Activated CD4-positive, alpha-beta memory T cell treated with anti-CD3 and anti-CD28 coated beads for 36 hours (primary cell): ENCODE results near the gene TANGO2. TPM values are rescaled to one million over a fixed set of nuclear protein-coding genes. Genes with fewer than 3 reads are reported as not detected.

Experiments used
- CTCF ChIA-PET: fragments of 350-600 bp; sonication (Branson Sonifier 250); formaldehyde crosslinking; loops from one replicate; lab custom pipeline; 2021; ENCODE audit warnings: antibody characterized with exemption, inconsistent platforms; lab: Charles Lee
- POLR2A ChIA-PET: fragments of 350-600 bp; sonication (Branson Sonifier 250); formaldehyde crosslinking; loops from one replicate; lab custom pipeline; 2021; ENCODE audit warnings: antibody characterized with exemption; lab: Charles Lee
- DNase-seq: peaks from one replicate; pipeline ENCODE4 v3.0.0-alpha.2; 2020
- H3K27ac Mint-ChIP-seq: one replicate; pipeline ENCODE4 v1.8.0; 2021; ENCODE audit warnings: mixed read lengths
- H3K27me3 Mint-ChIP-seq: one replicate; pipeline ENCODE4 v1.8.0; 2021; ENCODE audit warnings: mixed read lengths
- H3K36me3 Mint-ChIP-seq: one replicate; pipeline ENCODE4 v1.8.0; 2021; ENCODE audit warnings: mixed read lengths
- H3K4me1 Mint-ChIP-seq: one replicate; pipeline ENCODE4 v1.8.0; 2021; ENCODE audit warnings: low read depth, mixed read lengths
- H3K4me3 Mint-ChIP-seq: one replicate; pipeline ENCODE4 v1.8.0; 2021; ENCODE audit warnings: mild to moderate bottlenecking, mixed read lengths
- H3K9me3 Mint-ChIP-seq: one replicate; pipeline ENCODE4 v1.8.0; 2021; ENCODE audit warnings: mixed read lengths
- intact Hi-C: fragments of 100-400 bp; cut with micrococcal nuclease; formaldehyde crosslinking; loops from one replicate; pipeline ENCODE4 v1.15.1; 2023
- total RNA-seq, 2 experiments: library from RNA; stranded (reverse); gene quantifications; one replicate each; pipeline ENCODE4 v1.2.3, GENCODE V29; 2021

Gene TANGO2
- total RNA-seq, 2 experiments from 2014 or later = 20.7 to 23.6 TPM

DNA sequence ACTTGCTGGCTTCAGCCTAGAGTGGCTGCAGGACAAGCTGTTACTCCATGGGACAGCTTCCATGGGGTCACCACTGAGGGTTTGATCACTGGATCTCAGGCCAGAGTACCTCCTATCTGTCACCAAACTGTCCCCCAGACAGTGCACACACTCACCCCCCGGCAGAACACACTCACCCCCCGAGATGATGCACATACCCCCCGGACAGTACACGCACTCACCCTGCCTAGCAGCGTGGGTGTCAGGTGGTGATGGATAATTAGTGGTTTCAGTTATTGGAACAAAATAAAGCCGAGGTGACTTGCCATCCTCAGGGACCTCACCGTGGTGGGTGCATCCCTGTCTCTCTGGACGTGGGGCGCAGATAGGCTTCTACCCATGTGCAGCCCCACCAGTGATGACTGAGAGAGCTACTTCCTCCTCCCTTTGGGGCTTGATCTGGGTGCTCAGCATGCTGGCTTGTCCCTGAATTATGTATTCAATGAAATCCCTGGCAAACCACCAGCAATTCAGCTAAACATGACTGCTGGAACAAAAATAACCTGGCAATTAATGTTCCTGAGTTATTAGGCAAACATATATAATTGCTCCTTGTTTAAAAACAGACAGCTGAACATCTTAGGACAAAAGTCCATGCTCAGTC, 18.9 kb downstream of the TANGO2 start:
- no peaks in the 10 kb centered on the region for H3K27me3 Mint-ChIP-seq
- no peak overlapping the region for H3K4me3 Mint-ChIP-seq
- DNase-seq = no peak
- POLR2A ChIA-PET = no interaction called here
- H3K36me3 Mint-ChIP-seq = peaks cover 26% of the 10 kb centered on the region
- peaks cover 19% of the 10 kb centered on the region for H3K4me1 Mint-ChIP-seq
- intact Hi-C loops = loop anchor here (5.0 kb wide), 1 partner anchor 32 kb away; no protein-coding TSS in a partner anchor
- CTCF ChIA-PET = no interaction called here
- no peak overlapping the region for H3K27ac Mint-ChIP-seq
- no peaks in the 10 kb centered on the region for H3K9me3 Mint-ChIP-seq

DNA sequence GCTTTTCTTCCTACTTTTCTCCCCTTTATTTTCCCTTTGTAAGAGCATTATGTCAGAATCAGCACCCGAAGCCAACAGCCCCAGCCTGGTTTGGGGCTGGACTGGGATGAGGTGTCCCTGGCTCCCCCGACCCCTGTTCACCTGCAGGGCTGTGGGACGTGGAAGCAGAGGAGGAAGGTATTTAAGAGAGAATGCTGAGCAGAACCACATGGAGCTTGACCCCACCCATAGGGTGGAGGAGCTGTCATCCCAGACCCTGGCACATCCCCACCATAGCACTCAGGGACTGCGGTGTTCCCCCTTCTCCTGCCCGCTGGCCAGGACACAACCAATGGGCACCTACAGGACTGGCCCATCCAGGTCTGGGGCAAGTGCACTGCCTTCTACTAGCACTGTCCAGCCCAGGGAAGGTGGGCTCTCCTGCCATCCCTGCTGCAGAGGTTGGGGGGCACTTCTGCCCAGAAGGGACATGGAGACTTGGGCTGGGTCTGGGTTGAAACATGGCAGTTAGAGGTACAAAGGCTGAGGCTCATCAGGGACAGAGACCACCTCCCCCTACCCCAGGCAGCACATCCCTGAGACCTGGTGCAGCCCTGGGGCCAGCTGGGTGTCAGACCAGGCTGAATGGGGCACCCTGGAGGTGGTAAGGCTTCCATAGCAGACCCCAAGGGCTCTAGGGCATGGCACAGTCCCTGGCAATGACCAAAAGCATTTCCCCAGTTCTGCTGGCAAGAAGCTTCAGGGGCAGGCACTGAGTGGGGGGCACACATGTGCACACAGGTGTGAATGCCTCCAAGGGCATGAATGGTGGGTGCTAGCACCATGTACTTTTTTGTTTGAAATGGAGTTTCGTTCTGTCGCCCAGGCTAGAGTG, 19.7 kb downstream of the TANGO2 start:
- no peak for DNase-seq
- Mint-ChIP-seq H3K4me3 (no peak overlapping the region), H3K36me3 (peaks cover 27% of the 10 kb centered on the region), H3K27ac (no peak overlapping the region), H3K27me3 (no peaks in the 10 kb centered on the region), H3K4me1 (peaks cover 19% of the 10 kb centered on the region), H3K9me3 (no peaks in the 10 kb centered on the region)
- POLR2A ChIA-PET = no interaction called here
- intact Hi-C loops = no loop called here
- CTCF ChIA-PET = no interaction called here

DNA sequence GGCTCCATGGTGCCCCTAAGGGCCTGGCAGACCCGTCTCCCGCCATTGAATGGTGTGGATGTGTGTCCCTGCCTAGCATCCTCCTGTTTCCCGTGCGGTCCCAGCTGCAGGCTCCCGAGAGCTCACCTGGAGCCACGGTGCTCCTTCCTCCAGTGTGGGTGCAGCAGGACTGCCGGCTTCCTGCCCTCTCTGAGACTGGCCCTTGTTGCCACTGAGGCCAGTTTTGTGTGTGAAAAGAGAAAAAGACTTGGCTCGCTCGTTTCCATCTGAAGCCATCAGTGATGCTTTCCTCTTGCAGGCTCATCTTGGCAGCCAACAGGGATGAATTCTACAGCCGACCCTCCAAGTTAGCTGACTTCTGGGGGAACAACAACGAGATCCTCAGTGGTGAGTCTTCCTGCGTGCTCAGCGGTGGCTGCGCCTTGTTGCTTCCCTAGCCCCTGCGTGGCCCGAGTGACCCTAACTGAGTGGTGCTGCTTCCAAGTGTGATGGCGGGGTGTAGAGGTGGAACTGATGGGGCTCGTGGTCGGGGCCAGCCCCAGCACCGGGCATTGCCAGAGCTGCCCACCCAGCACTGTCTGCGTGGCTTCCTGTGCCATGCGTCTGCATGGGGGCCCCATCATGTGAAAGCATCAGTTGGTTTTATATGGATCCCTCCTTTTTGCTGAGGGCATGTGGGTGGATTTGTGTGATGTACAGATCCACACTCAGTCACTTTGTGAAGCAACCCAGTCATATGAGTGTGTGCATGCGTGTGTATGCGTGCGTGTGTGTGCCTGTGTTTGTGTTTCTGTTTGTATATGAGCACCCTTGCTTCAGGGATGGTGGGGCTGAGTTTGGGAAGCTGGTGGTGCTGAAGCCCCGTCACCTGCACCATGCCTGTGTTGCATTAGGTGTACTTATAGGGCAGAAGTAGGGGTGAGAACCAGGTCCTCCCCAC, 22.4 kb downstream of the TANGO2 start:
- DNase-seq = no peak
- Mint-ChIP-seq H3K4me1 (peaks cover 4% of the 10 kb centered on the region), H3K27me3 (no peaks in the 10 kb centered on the region), H3K4me3 (no peak overlapping the region), H3K27ac (no peak overlapping the region), H3K36me3 (peaks cover 32% of the 10 kb centered on the region), H3K9me3 (peaks cover 12% of the 10 kb centered on the region)
- POLR2A ChIA-PET = no interaction called here
- CTCF ChIA-PET = no interaction called here
- intact Hi-C loops = no loop called here

DNA sequence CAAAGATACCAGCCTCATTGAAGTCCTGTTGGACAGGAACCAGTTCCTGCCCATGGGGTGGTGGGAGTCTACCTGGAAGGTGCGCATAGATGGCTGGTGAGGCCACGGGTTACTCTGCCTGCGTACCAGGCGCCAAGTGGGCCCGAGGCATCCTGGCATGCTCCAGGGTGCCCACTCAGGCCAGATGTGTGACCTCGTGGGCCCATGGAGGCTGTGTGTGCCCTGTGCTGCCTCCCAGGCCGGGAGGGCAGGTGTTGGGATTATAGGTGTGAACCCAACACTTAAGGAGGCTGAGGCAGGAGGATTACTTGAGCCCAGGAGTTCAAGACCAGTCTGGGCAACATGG, 23.1 kb downstream of the TANGO2 start:
- Mint-ChIP-seq H3K4me3 (no peak overlapping the region), H3K9me3 (peaks cover 17% of the 10 kb centered on the region), H3K4me1 (peaks cover 7% of the 10 kb centered on the region), H3K36me3 (peaks cover 38% of the 10 kb centered on the region), H3K27me3 (no peaks in the 10 kb centered on the region), H3K27ac (no peak overlapping the region)
- intact Hi-C loops = no loop called here
- ChIA-PET POLR2A (no interaction called here), CTCF (no interaction called here)
- DNase-seq = no peak

DNA sequence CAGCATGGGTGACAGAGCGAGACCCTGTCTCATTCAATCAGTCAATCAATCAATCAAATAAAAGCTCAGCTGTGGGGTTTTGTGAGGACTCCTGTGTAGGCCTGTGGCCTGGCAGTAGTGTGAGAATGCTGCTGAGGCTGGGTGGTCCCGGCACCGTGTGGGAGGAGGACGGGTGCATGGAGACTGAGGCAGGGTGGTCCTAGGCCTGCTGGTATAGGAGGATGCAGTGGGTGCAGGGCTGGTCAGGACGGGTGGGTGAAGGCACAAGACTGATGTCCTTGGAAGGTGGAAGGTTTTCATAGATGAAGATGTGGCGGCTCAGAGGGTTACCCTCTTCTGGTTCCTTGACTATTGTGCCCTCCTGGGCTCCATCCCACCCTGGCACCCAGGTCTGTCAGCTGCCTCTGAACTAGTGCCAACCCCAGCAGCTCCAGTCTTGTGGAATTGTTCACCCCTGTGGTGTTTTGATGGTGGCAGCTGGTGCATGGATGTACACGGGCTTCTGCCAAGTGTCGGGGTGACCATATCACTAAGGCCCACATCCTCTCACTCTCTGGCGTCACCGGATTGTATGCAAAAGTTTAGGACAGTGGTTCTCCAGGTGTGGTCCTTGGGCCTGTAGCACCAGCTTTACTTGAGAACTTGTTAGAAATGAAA, 23.7 kb downstream of the TANGO2 start:
- Mint-ChIP-seq H3K27me3 (no peaks in the 10 kb centered on the region), H3K4me3 (no peak overlapping the region), H3K36me3 (peaks cover 40% of the 10 kb centered on the region), H3K4me1 (peaks cover 9% of the 10 kb centered on the region), H3K9me3 (peaks cover 19% of the 10 kb centered on the region), H3K27ac (no peak overlapping the region)
- intact Hi-C loops = no loop called here
- CTCF ChIA-PET = interaction anchor here (0.9 kb wide), 1 partner anchor 31 kb away, joined by 3 read pairs; no protein-coding TSS in a partner anchor
- DNase-seq = no peak
- POLR2A ChIA-PET = no interaction called here

DNA sequence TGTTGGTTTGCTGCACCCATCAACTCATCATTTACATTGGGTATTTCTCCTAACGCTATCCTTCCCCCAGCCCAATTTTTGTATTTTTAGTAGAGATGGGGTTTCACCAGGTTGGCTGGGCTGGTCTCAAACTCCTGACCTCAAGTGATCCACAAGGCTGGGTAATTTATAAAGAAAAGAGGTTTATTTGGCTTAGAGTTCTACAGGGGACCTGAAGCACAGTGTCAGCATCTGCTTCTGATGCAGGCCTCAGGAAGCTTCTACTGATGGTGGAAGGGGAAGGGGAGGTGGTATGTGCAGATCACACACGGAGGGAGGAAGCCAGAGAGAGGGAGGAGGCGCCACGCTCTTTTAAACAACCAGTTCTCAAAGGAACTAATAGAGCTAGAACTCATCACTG, 25.8 kb downstream of the TANGO2 start:
- peaks cover 39% of the 10 kb centered on the region for H3K36me3 Mint-ChIP-seq
- intact Hi-C loops = no loop called here

DNA sequence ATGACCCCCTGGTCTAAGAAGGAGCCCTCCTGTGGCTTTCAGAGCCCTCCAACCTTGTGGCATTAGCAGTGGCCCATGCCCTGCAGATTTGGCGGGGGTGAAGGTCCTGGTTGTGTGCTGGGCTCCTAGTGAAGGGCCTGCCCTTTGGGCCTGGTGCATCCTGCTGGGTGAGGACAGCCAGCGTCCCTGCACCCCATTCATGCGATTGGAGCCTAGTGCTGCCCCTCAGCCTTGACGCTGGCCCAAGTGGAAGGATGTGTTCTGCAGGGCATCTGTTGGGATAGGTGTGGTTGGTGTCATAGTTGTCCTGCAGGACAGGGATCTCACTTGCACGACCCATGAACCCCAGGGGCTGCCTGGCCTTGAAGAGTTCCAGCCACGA, 31.0 kb downstream of the TANGO2 start:
- peaks cover 9% of the 10 kb centered on the region for H3K4me1 Mint-ChIP-seq
- no peak overlapping the region for H3K27ac Mint-ChIP-seq
- H3K9me3 Mint-ChIP-seq = peaks cover 16% of the 10 kb centered on the region
- no peak overlapping the region for H3K4me3 Mint-ChIP-seq
- ChIA-PET CTCF (no interaction called here), POLR2A (no interaction called here)
- intact Hi-C loops = no loop called here
- no peaks in the 10 kb centered on the region for H3K27me3 Mint-ChIP-seq
- DNase-seq = no peak
- H3K36me3 Mint-ChIP-seq = peaks cover 31% of the 10 kb centered on the region

More for the DNA sequence above, 25.8 kb downstream of the TANGO2 start:
- Mint-ChIP-seq H3K27ac (no peak overlapping the region), H3K4me1 (peaks cover 9% of the 10 kb centered on the region), H3K9me3 (peaks cover 19% of the 10 kb centered on the region), H3K27me3 (no peaks in the 10 kb centered on the region), H3K4me3 (no peak overlapping the region)
- ChIA-PET POLR2A (no interaction called here), CTCF (interaction anchor here (1.2 kb wide), 1 partner anchor 317 kb away, joined by 3 read pairs; no protein-coding TSS in a partner anchor)
- DNase-seq = no peak

DNA sequence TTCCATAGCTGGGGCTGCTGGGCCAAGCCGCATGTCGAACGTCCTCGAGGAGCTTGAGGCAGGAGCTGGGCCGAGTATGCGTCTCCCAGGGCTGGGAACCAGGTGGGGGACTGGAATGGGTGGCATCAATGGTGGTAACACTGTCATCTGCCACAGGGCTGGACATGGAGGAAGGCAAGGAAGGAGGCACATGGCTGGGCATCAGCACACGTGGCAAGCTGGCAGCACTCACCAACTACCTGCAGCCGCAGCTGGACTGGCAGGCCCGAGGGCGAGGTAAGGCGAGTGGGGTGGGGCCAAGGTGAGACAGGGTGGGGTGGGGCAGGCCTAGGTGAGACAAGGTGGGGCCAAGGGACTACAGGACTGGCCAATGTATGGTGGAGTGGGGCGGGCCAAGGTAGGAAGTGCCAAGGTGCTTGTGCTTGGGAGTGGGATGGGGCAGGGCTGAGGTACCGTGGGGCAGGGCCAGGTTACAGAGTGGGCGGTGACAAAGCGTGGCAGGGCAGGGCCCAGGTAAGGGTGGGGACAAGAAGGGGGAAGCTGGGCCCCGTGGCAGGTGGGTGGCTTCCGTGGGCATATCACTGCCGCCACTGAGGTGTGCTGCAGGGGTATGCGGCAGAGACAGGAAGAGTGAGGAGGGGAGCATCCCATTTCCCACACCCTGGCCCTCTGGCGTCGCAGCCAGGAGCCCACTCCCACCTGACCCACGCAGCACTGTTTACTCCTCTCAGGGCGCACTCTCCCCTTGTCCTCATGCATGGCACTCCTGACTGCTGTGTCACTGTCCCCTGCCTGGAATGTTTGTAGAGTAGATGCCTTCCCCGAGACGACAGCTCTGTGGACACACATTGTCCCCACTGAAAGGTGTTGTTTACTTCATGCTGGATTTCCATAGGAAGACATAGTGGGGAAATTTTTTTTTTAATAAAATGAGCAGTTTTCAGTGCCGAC, 31.7 kb downstream of the TANGO2 start:
- H3K4me3 Mint-ChIP-seq = no peak overlapping the region

DNA sequence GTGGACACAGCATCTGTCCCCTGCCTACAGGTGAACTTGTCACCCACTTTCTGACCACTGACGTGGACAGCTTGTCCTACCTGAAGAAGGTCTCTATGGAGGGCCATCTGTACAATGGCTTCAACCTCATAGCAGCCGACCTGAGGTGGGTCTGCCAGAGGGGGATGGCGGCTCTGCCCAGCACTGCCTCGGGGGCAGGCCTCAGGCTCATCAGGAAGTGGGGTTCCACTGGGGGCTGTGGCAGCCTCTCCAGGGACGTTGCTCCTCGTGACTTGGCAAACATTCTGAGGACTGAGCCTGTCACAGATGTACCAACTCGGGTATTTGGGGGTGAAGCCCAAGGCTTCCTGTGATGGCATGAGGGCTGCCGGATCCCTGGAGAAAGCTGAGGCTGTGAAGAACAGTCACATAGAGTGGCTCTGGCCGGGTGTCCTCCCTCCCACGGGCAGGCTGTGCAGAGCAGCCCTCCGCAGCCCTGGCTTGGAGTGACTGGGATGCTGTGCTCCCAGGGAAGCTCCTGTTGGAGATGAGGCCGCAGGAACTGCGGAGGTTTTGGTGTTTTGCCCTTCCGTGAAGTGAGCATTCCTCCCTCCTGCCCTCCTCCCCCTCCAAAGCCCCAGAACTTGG, 32.6 kb downstream of the TANGO2 start:
- Mint-ChIP-seq H3K4me1 (peaks cover 4% of the 10 kb centered on the region), H3K9me3 (peaks cover 6% of the 10 kb centered on the region), H3K36me3 (peaks cover 20% of the 10 kb centered on the region), H3K4me3 (no peak overlapping the region), H3K27me3 (no peaks in the 10 kb centered on the region), H3K27ac (no peak overlapping the region)
- no peak for DNase-seq
- ChIA-PET POLR2A (no interaction called here), CTCF (no interaction called here)
- intact Hi-C loops = no loop called here

More for the DNA sequence above, 31.7 kb downstream of the TANGO2 start:
- POLR2A ChIA-PET = no interaction called here
- CTCF ChIA-PET = no interaction called here
- DNase-seq = no peak
- peaks cover 15% of the 10 kb centered on the region for H3K9me3 Mint-ChIP-seq
- intact Hi-C loops = no loop called here
- H3K36me3 Mint-ChIP-seq = peaks cover 27% of the 10 kb centered on the region
- H3K4me1 Mint-ChIP-seq = peaks cover 9% of the 10 kb centered on the region
- H3K27me3 Mint-ChIP-seq = no peaks in the 10 kb centered on the region
- H3K27ac Mint-ChIP-seq = no peak overlapping the region

DNA sequence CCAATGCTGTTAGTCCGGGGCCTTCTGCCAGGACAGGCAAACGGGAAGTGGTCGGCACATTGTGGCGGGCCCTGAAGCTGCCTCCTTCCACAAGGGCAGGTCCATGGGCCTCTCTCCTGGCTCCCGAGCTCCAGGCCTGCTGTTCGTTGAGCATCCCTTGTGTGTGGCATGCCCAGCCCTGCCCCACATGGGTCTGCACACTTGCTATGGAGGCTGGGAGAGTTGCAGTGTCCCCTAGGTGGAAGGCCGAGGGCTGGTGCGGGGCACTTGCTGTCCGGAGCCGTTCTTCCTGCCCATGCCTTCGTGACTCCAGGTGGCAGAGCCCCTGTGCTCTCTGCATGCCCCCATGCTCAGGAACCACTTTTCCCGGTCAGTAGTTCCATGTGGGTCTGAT, 33.1 kb downstream of the TANGO2 start:
- DNase-seq = no peak
- intact Hi-C loops = no loop called here
- CTCF ChIA-PET = no interaction called here
- Mint-ChIP-seq H3K27me3 (no peaks in the 10 kb centered on the region), H3K4me1 (peaks cover 1% of the 10 kb centered on the region), H3K27ac (no peak overlapping the region), H3K36me3 (peaks cover 16% of the 10 kb centered on the region), H3K4me3 (no peak overlapping the region), H3K9me3 (peaks cover 2% of the 10 kb centered on the region)
- POLR2A ChIA-PET = no interaction called here
